Fibroblast of gingiva (primary cell): ENCODE data around the gene RECQL5.

ENCODE experiments used
- DNase-seq: peaks from one replicate; pipeline ENCODE4 v3.0.0-alpha.2; 2011; ENCODE audit warnings: low read depth

The RECQL5 gene

GRCh38 chr17:75666959-75667790, at the start of gene RECQL5, which contains the start of gene SAP30BP:
Gene RECQL5 (minus strand): TSS chr17:75667154. CDS start chr17:75666557, 597 bp downstream.
Gene SAP30BP (plus strand): TSS chr17:75667338. CDS start chr17:75667373, 35 bp downstream.
- peak; percentile 98 for DNase-seq

GRCh38 chr17:75712446-75712845, 45.5 kb upstream of the RECQL5 start:
- DNase-seq = peak; percentile 19

- DNase-seq = no peak
These were observed 40.2 kb upstream of the RECQL5 start for GRCh38 chr17:75707079-75707571.

GRCh38 chr17:75706042-75706728, 39.2 kb upstream of the RECQL5 start:
- DNase-seq = no peak

GRCh38 chr17:75704963-75705875, 38.3 kb upstream of the RECQL5 start:
- DNase-seq = no peak

GRCh38 chr17:75703591-75703990, 36.6 kb upstream of the RECQL5 start:
- DNase-seq = no peak

GRCh38 chr17:75703191-75703590, 36.2 kb upstream of the RECQL5 start:
- no peak for DNase-seq

GRCh38 chr17:75701288-75701687, 34.3 kb upstream of the RECQL5 start:
- DNase-seq = no peak

- no peak for DNase-seq
These were observed 31.7 kb upstream of the RECQL5 start for GRCh38 chr17:75698659-75699058.

- DNase-seq = no peak
These were observed 30.8 kb upstream of the RECQL5 start for GRCh38 chr17:75697651-75698291.

- peak; percentile 41 for DNase-seq
These were observed 28.9 kb upstream of the RECQL5 start for GRCh38 chr17:75695830-75696271.

GRCh38 chr17:75695141-75695829, 28.3 kb upstream of the RECQL5 start:
- peak; percentile 65 for DNase-seq

GRCh38 chr17:75694536-75694935, 27.6 kb upstream of the RECQL5 start:
- no peak for DNase-seq

- DNase-seq = peak; percentile 99
These were observed 26.8 kb upstream of the RECQL5 start for GRCh38 chr17:75693500-75694481.

- DNase-seq = no peak
These were observed 26.0 kb upstream of the RECQL5 start for GRCh38 chr17:75692976-75693375.

- no peak for DNase-seq
These were observed 25.1 kb upstream of the RECQL5 start for GRCh38 chr17:75691801-75692626.

GRCh38 chr17:75691371-75691791, 24.4 kb upstream of the RECQL5 start:
- DNase-seq = no peak

- DNase-seq = no peak
These were observed 22.5 kb upstream of the RECQL5 start for GRCh38 chr17:75689441-75689873.
